NCI-H82 (cell line): ENCODE measurements around the gene TBC1D10A.

Experiments
- DNase-seq: peaks from one replicate; lab custom pipeline; 2025; lab: John Stamatoyannopoulos, UW

Gene TBC1D10A

GRCh38 chr22:30245985-30246813 lies 80.5 kb downstream of the TBC1D10A start, which contains the start of gene LIF:
TSS of gene LIF (minus strand) at chr22:30246759. CDS start at chr22:30246695, 64 bp downstream.
- DNase-seq: peak; percentile 24

GRCh38 chr22:30245181-30245984 lies 81.4 kb downstream of the TBC1D10A start:
- no peak for DNase-seq

- no peak for DNase-seq
Measured at GRCh38 chr22:30244641-30245040, 82.1 kb downstream of the TBC1D10A start.

- no peak for DNase-seq
Measured at GRCh38 chr22:30244066-30244465, 82.7 kb downstream of the TBC1D10A start.

GRCh38 chr22:30243661-30244060 lies 83.1 kb downstream of the TBC1D10A start:
- no peak for DNase-seq
